H1 (cell line): Measurements from ENCODE around the gene RAPH1. TPM values are rescaled to one million over a fixed set of nuclear protein-coding genes. Genes with fewer than 3 reads are reported as not detected.

Source experiments
- CTCF ChIA-PET: fragments of 300-600 bp; sonication (Branson Sonifier 250); formaldehyde crosslinking; loops from one replicate; lab custom pipeline; 2021; ENCODE audit not compliant: partially characterized antibody; lab: Charles Lee
- POLR2A ChIA-PET: fragments of 300-600 bp; sonication (Branson Sonifier 250); formaldehyde crosslinking; loops from one replicate; lab custom pipeline; 2021; ENCODE audit warnings: inconsistent platforms; ENCODE audit not compliant: partially characterized antibody; lab: Charles Lee
- DNase-seq, 2 experiments: peaks; one replicate each; pipeline versions ENCODE4 v3.0.0 to v3.0.0-alpha.2; 2010 to 2022; ENCODE audit warnings: low spot score in 2 of 2, low read depth in 1 of 2, mixed read lengths in 1 of 2
- FAIRE-seq: peaks from 2 replicates; lab custom pipeline; 2011; peaks lifted over from hg19 to GRCh38; lab: Jason Lieb, UNC
- H2AFZ ChIP-seq: 2 replicates; pipeline ENCODE4 v1.8.1; 2012; ENCODE audit warnings: low read length, inconsistent platforms
- H2AK5ac ChIP-seq: 2 replicates; pipeline ENCODE4 v1.6.1; 2013; ENCODE audit warnings: low read depth, low read length
- H2BK120ac ChIP-seq: replicated peaks from 2 replicates; pipeline ENCODE3; 2013; ENCODE audit warnings: low read depth, low read length, inconsistent platforms
- H2BK12ac ChIP-seq: 2 replicates; pipeline ENCODE4 v1.6.1; 2013; ENCODE audit warnings: low read depth, low read length
- H2BK15ac ChIP-seq: 2 replicates; pipeline ENCODE4 v1.6.1; 2013; ENCODE audit warnings: low read length
- H2BK20ac ChIP-seq: 2 replicates; pipeline ENCODE4 v1.6.1; 2013; ENCODE audit warnings: low read length
- H2BK5ac ChIP-seq: 2 replicates; pipeline ENCODE4 v1.6.1; 2013; ENCODE audit warnings: low read depth, low read length
- H3K14ac ChIP-seq: 2 replicates; pipeline ENCODE4 v1.6.1; 2013; ENCODE audit warnings: inconsistent platforms; ENCODE audit not compliant: insufficient read length
- H3K18ac ChIP-seq: 2 replicates; pipeline ENCODE4 v1.6.1; 2013; ENCODE audit warnings: low read length; ENCODE audit errors: extremely low read depth
- H3K23ac ChIP-seq: 2 replicates; pipeline ENCODE4 v1.6.1; 2013; ENCODE audit warnings: inconsistent platforms; ENCODE audit not compliant: insufficient read length
- H3K23me2 ChIP-seq: 2 replicates; pipeline ENCODE4 v1.6.1; 2013; ENCODE audit warnings: low read depth, low read length
- H3K27ac ChIP-seq: 2 replicates; pipeline ENCODE4 v1.6.1; 2011; ENCODE audit warnings: low read depth, low read length, inconsistent platforms
- H3K27me3 ChIP-seq, 4 experiments: replicated peaks in 1 of 4; 1 replicate in 1 of 4; 2 replicates in 3 of 4; pipeline versions ENCODE4 v1.6.1 to v1.8.1; 2011 to 2013; ENCODE audit warnings: low read length in 3 of 4, mild to moderate bottlenecking in 3 of 4, inconsistent platforms in 2 of 4, mixed read lengths in 2 of 4, moderate library complexity in 1 of 4; ENCODE audit not compliant: control insufficient read depth in 3 of 4, insufficient read depth in 3 of 4; ENCODE audit errors: extremely low read depth in 1 of 4
- H3K36me3 ChIP-seq, 4 experiments: 2 replicates each; pipeline versions ENCODE4 v1.6.1 to v1.8.1; 2011 to 2013; ENCODE audit warnings: mild to moderate bottlenecking in 4 of 4, low read length in 3 of 4, moderate library complexity in 2 of 4, control low read depth in 1 of 4, inconsistent platforms in 1 of 4; ENCODE audit not compliant: insufficient read depth in 4 of 4, control insufficient read depth in 2 of 4
- H3K4ac ChIP-seq: replicated peaks from 2 replicates; pipeline ENCODE3; 2013; ENCODE audit warnings: low read length, low read depth, mixed read lengths, inconsistent platforms; ENCODE audit not compliant: insufficient read length
- H3K4me1 ChIP-seq, 4 experiments: replicated peaks in 1 of 4; 1 replicate in 1 of 4; 2 replicates in 3 of 4; pipeline versions ENCODE4 v1.6.1 to v1.8.1; 2011 to 2013; ENCODE audit warnings: low read length in 3 of 4, inconsistent platforms in 2 of 4, mixed read lengths in 1 of 4; ENCODE audit not compliant: insufficient read depth in 4 of 4, control insufficient read depth in 3 of 4
- H3K4me2 ChIP-seq, 2 experiments: 2 replicates each; pipeline versions ENCODE4 v1.6.1 to v1.8.1; 2011 to 2013; ENCODE audit warnings: low read depth in 2 of 2, low read length in 2 of 2, control low read depth in 1 of 2, inconsistent platforms in 1 of 2, mild to moderate bottlenecking in 1 of 2; ENCODE audit not compliant: insufficient read depth in 1 of 2
- H3K4me3 ChIP-seq, 4 experiments: fragments of 200-600, 300-600 bp in 1 of 4; sonication (generic), shearing (Covaris generic), sonication (Bioruptor Twin) in 1 of 4; 2 replicates each; pipeline versions ENCODE4 v1.5.1 to v1.8.1; 2011 to 2016; ENCODE audit warnings: low read length in 4 of 4, low read depth in 3 of 4, control low read depth in 2 of 4, inconsistent platforms in 2 of 4, mild to moderate bottlenecking in 2 of 4, mixed read lengths in 1 of 4, moderate library complexity in 1 of 4; ENCODE audit not compliant: insufficient read depth in 2 of 4; ENCODE audit errors: extremely low read depth in 1 of 4
- H3K56ac ChIP-seq: replicated peaks from 2 replicates; pipeline ENCODE3; 2013; ENCODE audit warnings: low read depth, mild to moderate bottlenecking, mixed read lengths, low read length, inconsistent platforms; ENCODE audit not compliant: insufficient read length
- H3K79me1 ChIP-seq: 2 replicates; pipeline ENCODE4 v1.6.1; 2013; ENCODE audit warnings: low read depth, low read length, control low read depth
- H3K79me2 ChIP-seq, 2 experiments: 2 replicates each; pipeline versions ENCODE4 v1.6.1 to v1.8.1; 2012 to 2013; ENCODE audit warnings: low read length in 2 of 2, mild to moderate bottlenecking in 2 of 2, inconsistent platforms in 1 of 2; ENCODE audit not compliant: insufficient read depth in 2 of 2, control insufficient read depth in 1 of 2
- H3K9ac ChIP-seq, 4 experiments: replicated peaks in 1 of 4; 1 replicate in 1 of 4; 2 replicates in 3 of 4; pipeline versions ENCODE4 v1.6.1 to v1.8.1; 2011 to 2013; ENCODE audit warnings: low read depth in 3 of 4, low read length in 3 of 4, control low read depth in 2 of 4, mild to moderate bottlenecking in 2 of 4, moderate library complexity in 2 of 4, inconsistent platforms in 1 of 4; ENCODE audit errors: extremely low read depth in 1 of 4
- H3K9me3 ChIP-seq, 2 experiments: 2 replicates each; pipeline versions ENCODE4 v1.6.1 to v1.8.1; 2012 to 2013; ENCODE audit warnings: mild to moderate bottlenecking in 2 of 2, moderate library complexity in 2 of 2, control low read depth in 1 of 2, inconsistent platforms in 1 of 2, low read depth in 1 of 2, low read length in 1 of 2, mixed read lengths in 1 of 2; ENCODE audit not compliant: insufficient read depth in 2 of 2
- H4K20me1 ChIP-seq, 2 experiments: replicated peaks in 1 of 2; 2 replicates each; pipeline versions ENCODE3 to v1.8.1; 2011 to 2013; ENCODE audit warnings: inconsistent platforms in 2 of 2, low read length in 2 of 2, mild to moderate bottlenecking in 1 of 2; ENCODE audit not compliant: insufficient read depth in 2 of 2, control insufficient read depth in 1 of 2
- H4K5ac ChIP-seq: 2 replicates; pipeline ENCODE4 v1.6.1; 2013; ENCODE audit warnings: low read length, low read depth, mixed read lengths, inconsistent platforms; ENCODE audit not compliant: insufficient read length
- H4K8ac ChIP-seq: 2 replicates; pipeline ENCODE4 v1.8.0; 2013; ENCODE audit warnings: mild to moderate bottlenecking, moderate library complexity, low read length, inconsistent platforms; ENCODE audit not compliant: insufficient read depth; ENCODE audit errors: extremely low read depth
- H4K91ac ChIP-seq: replicated peaks from 2 replicates; pipeline ENCODE3; 2013; ENCODE audit warnings: low read length, mixed read lengths, inconsistent platforms; ENCODE audit not compliant: insufficient read length
- CHD1 ChIP-seq: IDR thresholded peaks from 2 replicates; pipeline ENCODE4 v1.6.1; 2012; ENCODE audit warnings: low read depth, low read length, improper control_type of control experiment
- GABPA ChIP-seq: IDR thresholded peaks from 2 replicates; pipeline ENCODE4 v1.6.1; 2011; ENCODE audit warnings: mild to moderate bottlenecking, low read length, moderate library complexity, borderline replicate concordance; ENCODE audit not compliant: insufficient read depth
- JUN ChIP-seq: IDR thresholded peaks from 2 replicates; pipeline ENCODE4 v1.6.1; 2011; ENCODE audit warnings: low read depth, mild to moderate bottlenecking, improper control_type of control experiment, low read length
- JUND ChIP-seq: IDR thresholded peaks from 2 replicates; pipeline ENCODE4 v1.6.1; 2011; ENCODE audit warnings: mild to moderate bottlenecking, improper control_type of control experiment, low read length
- KDM4A ChIP-seq: IDR thresholded peaks from one replicate; pipeline ENCODE4 v1.7.1; 2012; ENCODE audit warnings: low read depth, mild to moderate bottlenecking, moderate library complexity, low read length, inconsistent platforms; ENCODE audit not compliant: severe bottlenecking
- RFX5 ChIP-seq: IDR thresholded peaks from 2 replicates; pipeline ENCODE4 v1.6.1; 2011; ENCODE audit warnings: low read depth, low read length, improper control_type of control experiment, borderline replicate concordance
- RXRA ChIP-seq: IDR thresholded peaks from 2 replicates; pipeline ENCODE4 v1.6.1; 2011; ENCODE audit warnings: low read depth, mild to moderate bottlenecking, low read length, moderate library complexity; ENCODE audit not compliant: insufficient read depth
- SP2 ChIP-seq: IDR thresholded peaks from 2 replicates; pipeline ENCODE4 v1.6.1; 2012; ENCODE audit warnings: mild to moderate bottlenecking, low read length, inconsistent platforms
- SUZ12 ChIP-seq: fragments of 200-600 bp; sonication (generic); IDR thresholded peaks from 2 replicates; pipeline ENCODE4 v1.6.1; 2012; ENCODE audit warnings: mild to moderate bottlenecking, inconsistent platforms, low read length, moderate library complexity, mixed read lengths
- TAF7 ChIP-seq: optimal IDR thresholded peaks from 2 replicates; pipeline ENCODE3; 2011; ENCODE audit warnings: low read depth, mild to moderate bottlenecking, inconsistent platforms, low read length, moderate library complexity, borderline replicate concordance
- YY1 ChIP-seq: IDR thresholded peaks from 2 replicates; pipeline ENCODE4 v1.6.1; 2011; ENCODE audit warnings: low read depth, mild to moderate bottlenecking, low read length
- WGBS, 2 experiments: shearing (Covaris generic) in 1 of 2; methylation state at CpG; one replicate each; pipeline versions ENCODE4 v1.1.6 to v1.1.7; 2013 to 2015; ENCODE audit warnings: low lambda C conversion rate in 2 of 2, mixed read lengths in 2 of 2, inconsistent platforms in 1 of 2, low coverage in 1 of 2, missing lambda C conversion rate in 1 of 2; ENCODE audit not compliant: insufficient replicate concordance in 2 of 2, insufficient coverage in 1 of 2, insufficient read length in 1 of 2; ENCODE audit errors: extremely low coverage in 1 of 2, missing lambda C conversion rate in 1 of 2; 5-methylcytosine and 5-hydroxymethylcytosine counted together
- polyA plus RNA-seq, 7 experiments: library from polyadenylated mRNA; depleted of rRNA in 3 of 7; stranded (reverse) in 5 of 7; unstranded in 2 of 7; fragments of >200 nt in 5 of 7; fragments of 200-250 nt in 2 of 7; gene quantifications; 1 replicate in 5 of 7; 2 replicates in 1 of 7; 4 replicates in 1 of 7; pipeline versions ENCODE4 v1.2.1 to v1.2.3, GENCODE V29; 2011 to 2013; ENCODE audit warnings: missing spikeins in 2 of 7, mixed read lengths in 2 of 7
- total RNA-seq: library from RNA; stranded (reverse); fragmentation: NEBNext Ultra II Directional; extraction: Animal tissue kit (Norgen Biotek cat#: 25700); gene quantifications from 2 replicates; pipeline ENCODE4 v1.2.1, GENCODE V29; 2021
- TF ChIP-seq, protein P1 (sequence below): IDR thresholded peaks from 2 replicates; pipeline ENCODE4 v1.6.1; 2012; ENCODE audit warnings: inconsistent platforms
- TF ChIP-seq, protein P2 (sequence below): IDR thresholded peaks from 2 replicates; pipeline ENCODE4 v1.6.1; 2011; ENCODE audit warnings: low read depth, mild to moderate bottlenecking, low read length; ENCODE audit not compliant: insufficient read depth

RAPH1 gene
- total and polyA plus RNA-seq, 2 of the 8 experiments (the other 6 are each of a cell fraction or from before 2014, with no cell fraction given) = 3.8 to 27.4 TPM

DNA sequence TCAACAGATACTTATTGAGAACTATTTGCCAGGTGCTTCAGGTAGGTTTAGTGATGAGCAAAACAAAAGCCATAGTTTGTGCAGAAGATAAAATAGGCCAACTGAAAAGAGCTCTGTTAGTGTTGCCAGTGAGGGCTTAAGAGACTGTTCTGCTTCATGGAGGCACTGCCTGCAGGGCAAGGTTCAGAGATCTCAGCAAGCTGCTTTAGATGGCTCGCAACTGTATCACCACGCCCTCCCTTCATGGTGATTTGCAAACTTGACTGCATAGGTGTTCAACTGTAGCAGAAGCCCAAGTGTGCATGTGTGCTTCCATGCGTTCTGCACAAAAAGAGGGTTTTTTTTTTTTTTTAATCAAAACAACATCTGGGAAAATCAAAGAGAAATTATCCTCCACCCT is 84.5 kb downstream of the RAPH1 start:
- ChIA-PET POLR2A (no interaction called here), CTCF (interaction anchor here (0.7 kb wide), 1 partner anchor 209 kb away, joined by 3 read pairs; no protein-coding TSS in a partner anchor)
- H3K27me3 ChIP-seq = no peaks in the 10 kb centered on the region
- no peak overlapping the region for H2BK120ac ChIP-seq
- TF ChIP-seq GABPA (no peak), SP2 (no peak), RFX5 (no peak), JUND (no peak), SUZ12 (no peak), JUN (no peak), YY1 (no peak), RXRA (no peak), TAF7 (no peak), CHD1 (no peak), KDM4A (no peak)
- TF ChIP-seq, protein P1, sequence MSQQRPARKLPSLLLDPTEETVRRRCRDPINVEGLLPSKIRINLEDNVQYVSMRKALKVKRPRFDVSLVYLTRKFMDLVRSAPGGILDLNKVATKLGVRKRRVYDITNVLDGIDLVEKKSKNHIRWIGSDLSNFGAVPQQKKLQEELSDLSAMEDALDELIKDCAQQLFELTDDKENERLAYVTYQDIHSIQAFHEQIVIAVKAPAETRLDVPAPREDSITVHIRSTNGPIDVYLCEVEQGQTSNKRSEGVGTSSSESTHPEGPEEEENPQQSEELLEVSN = no peak
- TF ChIP-seq, protein P2, sequence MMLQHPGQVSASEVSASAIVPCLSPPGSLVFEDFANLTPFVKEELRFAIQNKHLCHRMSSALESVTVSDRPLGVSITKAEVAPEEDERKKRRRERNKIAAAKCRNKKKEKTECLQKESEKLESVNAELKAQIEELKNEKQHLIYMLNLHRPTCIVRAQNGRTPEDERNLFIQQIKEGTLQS = no peak
- no peak overlapping the region for H3K56ac ChIP-seq
- FAIRE-seq (no peak), DNase-seq (no peak)
- H3K79me1 ChIP-seq = no peaks in the 10 kb centered on the region
- H3K9me3 ChIP-seq = no peaks in the 10 kb centered on the region
- no peaks in the 10 kb centered on the region for H4K20me1 ChIP-seq
- H3K18ac ChIP-seq = no peak overlapping the region
- H4K8ac ChIP-seq = no peak overlapping the region
- H4K5ac ChIP-seq = no peak overlapping the region
- no peak overlapping the region for H3K4ac ChIP-seq
- no peak overlapping the region for H2BK12ac ChIP-seq
- no peaks in the 10 kb centered on the region for H3K4me1 ChIP-seq
- no peaks in the 10 kb centered on the region for H3K23me2 ChIP-seq
- no peak overlapping the region for H2BK20ac ChIP-seq
- no peak overlapping the region for H2BK5ac ChIP-seq
- 90% methylated on average over 3 of the region's 3 CpGs; no CpG with 5 or more reads in 1 of the 2 experiments for WGBS, 2 experiments
- no peak overlapping the region for H2AK5ac ChIP-seq
- H2BK15ac ChIP-seq = no peak overlapping the region
- no peak overlapping the region for H4K91ac ChIP-seq
- no peak overlapping the region for H3K14ac ChIP-seq
- no peak overlapping the region for H3K4me2 ChIP-seq
- no peak overlapping the region for H2AFZ ChIP-seq
- H3K27ac ChIP-seq = no peak overlapping the region
- H3K9ac ChIP-seq = no peak overlapping the region
- H3K4me3 ChIP-seq = no peak overlapping the region
- H3K36me3 ChIP-seq = peaks cover 4 to 37% (median 6%) of the 10 kb centered on the region in 4 experiments; a peak in 6 of 8 replicates
- H3K79me2 ChIP-seq = no peaks in the 10 kb centered on the region
- no peak overlapping the region for H3K23ac ChIP-seq
